Left lung (tissue), 10 donors: ENCODE results near the gene EEF1AKMT3. TPM values are rescaled to one million over a fixed set of nuclear protein-coding genes. Genes with fewer than 3 reads are reported as not detected.

Source experiments
- ATAC-seq: fragments of 200-7000 bp; cut with Tn5 transposase; one replicate; pipeline ENCODE4 v1.9.1; 2020; ENCODE audit warnings: moderate library complexity
- DNase-seq, 4 donors: peaks; one replicate each; pipeline ENCODE4 v3.0.0-alpha.2; 2013 to 2020
- H3K27ac ChIP-seq, 2 donors: fragments of 200-600 bp; sonication (generic) in 1 of 2; one replicate each; pipeline versions ENCODE4 v1.5.0 to v1.8.0; 2020 to 2021
- H3K27me3 ChIP-seq, 2 donors: fragments of 200-600 bp; sonication (generic) in 1 of 2; one replicate each; pipeline versions ENCODE4 v1.5.0 to v1.8.0; 2020 to 2021
- H3K36me3 ChIP-seq, 2 donors: fragments of 200-600 bp; sonication (generic) in 1 of 2; one replicate each; pipeline versions ENCODE4 v1.5.0 to v1.8.0; 2020 to 2021
- H3K4me1 ChIP-seq, 2 donors: fragments of 200-600 bp; one replicate each; pipeline ENCODE4 v1.8.0; 2021
- H3K4me3 ChIP-seq, 2 donors: fragments of 200-600 bp; sonication (generic) in 1 of 2; one replicate each; pipeline versions ENCODE4 v1.5.0 to v1.8.0; 2020 to 2021; ENCODE audit warnings: mild to moderate bottlenecking in 1 of 2
- H3K9me3 ChIP-seq, 2 donors: fragments of 200-600 bp; sonication (generic) in 1 of 2; one replicate each; pipeline versions ENCODE4 v1.5.0 to v1.8.0; 2020 to 2021
- CTCF ChIP-seq, 2 donors: fragments of 200-600 bp; sonication (generic) in 1 of 2; IDR thresholded peaks; one replicate each; pipeline versions ENCODE4 v1.5.0 to v1.8.0; 2021; ENCODE audit warnings: antibody characterized with exemption in 2 of 2
- intact Hi-C, 2 donors: fragments of 100-400 bp; cut with DNase I; formaldehyde crosslinking; loops; one replicate each; pipeline versions ENCODE4 v1.11.2 to v1.14.2; 2022
- polyA plus RNA-seq, 6 donors: library from polyadenylated mRNA; unstranded; fragments of 120-200 nt; gene quantifications; one replicate each; pipeline ENCODE4 v1.2.1, GENCODE V29; 2013; ENCODE audit not compliant: insufficient read length in 6 of 6
- total RNA-seq, 2 donors: library from RNA; stranded (reverse); fragmentation: NEBNext Ultra II Directional; extraction: Animal tissue kit (Norgen Biotek cat#: 25700); gene quantifications; one replicate each; pipeline ENCODE4 v1.2.1, GENCODE V29; 2021
- donor health status: DM: no; HTN: yes; CAD: no.
- donor health status: DM: no; HTN: no; CAD: no.

Gene EEF1AKMT3
- total and polyA plus RNA-seq, 8 donors, result 6.2 to 19.7 (median 16.6) TPM

GRCh38 chr12:57745485-57745881 is 26.9 kb upstream of the EEF1AKMT3 start:
- H3K27me3 ChIP-seq, result peaks cover 0 to 13% of the 10 kb centered on the region in 2 donors
- ATAC-seq (peak; percentile 2), DNase-seq (no peak)
- peaks cover 0 to 45% of the 10 kb centered on the region in 2 donors for H3K36me3 ChIP-seq
- H3K4me1 ChIP-seq, result peaks cover 0 to 41% of the 10 kb centered on the region in 2 donors
- no peak for TF ChIP-seq CTCF (IDR thresholded peaks at IDR 0.05)
- intact Hi-C loops, result no loop called here
- peak overlapping the region; percentile 63 to 65 for H3K4me3 ChIP-seq
- H3K9me3 ChIP-seq, result no peaks in the 10 kb centered on the region
- peak overlapping the region; percentile 91 to 92 for H3K27ac ChIP-seq

GRCh38 chr12:57746025-57746424 is 26.4 kb upstream of the EEF1AKMT3 start:
- Histone ChIP-seq H3K27ac (no peak overlapping the region), H3K4me1 (peaks cover 1 to 40% of the 10 kb centered on the region in 2 donors), H3K27me3 (peaks cover 0 to 10% of the 10 kb centered on the region in 2 donors), H3K36me3 (peaks cover 0 to 49% of the 10 kb centered on the region in 2 donors), H3K4me3 (peak overlapping the region; percentile 63 to 65), H3K9me3 (no peaks in the 10 kb centered on the region)
- no peak for TF ChIP-seq CTCF (IDR thresholded peaks at IDR 0.05)
- no peak for ATAC-seq
- DNase-seq, result no peak
- intact Hi-C loops, result no loop called here

- Histone ChIP-seq H3K9me3 (no peaks in the 10 kb centered on the region), H3K4me1 (peaks cover 10 to 49% of the 10 kb centered on the region in 2 donors), H3K4me3 (no peak overlapping the region), H3K27ac (no peak overlapping the region), H3K27me3 (peaks cover 0 to 3% of the 10 kb centered on the region in 2 donors), H3K36me3 (peaks cover 0 to 49% of the 10 kb centered on the region in 2 donors)
- intact Hi-C loops, result no loop called here
- TF ChIP-seq CTCF (IDR thresholded peaks at IDR 0.05), result no peak
- no peak for ATAC-seq
- DNase-seq, result no peak
Observed at GRCh38 chr12:57749061-57749460, 23.4 kb upstream of the EEF1AKMT3 start.

GRCh38 chr12:57750561-57751431 is 21.6 kb upstream of the EEF1AKMT3 start:
- ATAC-seq (no peak), DNase-seq (no peak)
- Histone ChIP-seq H3K4me3 (peak overlapping the region; percentile 67 to 75), H3K9me3 (no peaks in the 10 kb centered on the region), H3K36me3 (peaks cover 0 to 49% of the 10 kb centered on the region in 2 donors), H3K27me3 (peaks cover 0 to 12% of the 10 kb centered on the region in 2 donors), H3K4me1 (peaks cover 10 to 50% of the 10 kb centered on the region in 2 donors), H3K27ac (peak overlapping the region in 1 of 2 donors; percentile 85)
- no peak for TF ChIP-seq CTCF (IDR thresholded peaks at IDR 0.05)
- intact Hi-C loops, result no loop called here

- TF ChIP-seq CTCF (IDR thresholded peaks at IDR 0.05), result no peak
- Histone ChIP-seq H3K27me3 (peaks cover 0 to 12% of the 10 kb centered on the region in 2 donors), H3K4me3 (peak overlapping the region; percentile 67 to 75), H3K36me3 (peaks cover 0 to 44% of the 10 kb centered on the region in 2 donors), H3K27ac (peak overlapping the region; percentile 85 to 87), H3K9me3 (no peaks in the 10 kb centered on the region), H3K4me1 (peaks cover 10 to 51% of the 10 kb centered on the region in 2 donors)
- intact Hi-C loops, result no loop called here
- ATAC-seq (no peak), DNase-seq (no peak)
Observed at GRCh38 chr12:57751432-57751787, 21.0 kb upstream of the EEF1AKMT3 start.
